Neural progenitor cell (in vitro differentiated cells): ENCODE results near the gene PGGT1B.

ENCODE experiments used
- EZH2 ChIP-seq: fragments of 200-600 bp; sonication (generic); IDR thresholded peaks from 2 replicates; pipeline ENCODE4 v1.6.1; 2017; ENCODE audit warnings: antibody characterized with exemption, mild to moderate bottlenecking, moderate library complexity
- TF ChIP-seq, protein P1 (sequence below): fragments of 200-600 bp; sonication (generic); IDR thresholded peaks from 2 replicates; pipeline ENCODE4 v1.5.1; 2017; ENCODE audit warnings: antibody characterized with exemption, mild to moderate bottlenecking

DNA sequence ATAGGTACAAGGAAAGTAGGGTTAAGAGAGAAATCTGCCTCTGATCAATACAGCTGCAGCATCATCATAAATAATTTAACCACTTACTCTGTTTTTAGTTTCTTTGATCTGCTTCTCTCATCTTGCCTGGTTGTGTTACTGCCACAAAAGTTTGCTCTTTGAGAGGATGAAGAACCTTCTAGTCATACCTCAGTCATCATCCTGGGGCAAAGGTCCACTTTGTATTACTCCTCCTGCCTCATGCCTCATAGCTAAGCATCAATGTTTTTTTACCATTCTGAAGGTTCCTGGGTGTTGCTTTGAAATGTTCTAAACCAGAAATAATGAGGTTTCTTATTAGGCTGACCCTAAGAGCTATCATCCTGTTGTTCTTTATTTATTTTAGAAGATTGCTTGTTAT lies 75.9 kb downstream of the PGGT1B start:
- TF ChIP-seq, protein P1, sequence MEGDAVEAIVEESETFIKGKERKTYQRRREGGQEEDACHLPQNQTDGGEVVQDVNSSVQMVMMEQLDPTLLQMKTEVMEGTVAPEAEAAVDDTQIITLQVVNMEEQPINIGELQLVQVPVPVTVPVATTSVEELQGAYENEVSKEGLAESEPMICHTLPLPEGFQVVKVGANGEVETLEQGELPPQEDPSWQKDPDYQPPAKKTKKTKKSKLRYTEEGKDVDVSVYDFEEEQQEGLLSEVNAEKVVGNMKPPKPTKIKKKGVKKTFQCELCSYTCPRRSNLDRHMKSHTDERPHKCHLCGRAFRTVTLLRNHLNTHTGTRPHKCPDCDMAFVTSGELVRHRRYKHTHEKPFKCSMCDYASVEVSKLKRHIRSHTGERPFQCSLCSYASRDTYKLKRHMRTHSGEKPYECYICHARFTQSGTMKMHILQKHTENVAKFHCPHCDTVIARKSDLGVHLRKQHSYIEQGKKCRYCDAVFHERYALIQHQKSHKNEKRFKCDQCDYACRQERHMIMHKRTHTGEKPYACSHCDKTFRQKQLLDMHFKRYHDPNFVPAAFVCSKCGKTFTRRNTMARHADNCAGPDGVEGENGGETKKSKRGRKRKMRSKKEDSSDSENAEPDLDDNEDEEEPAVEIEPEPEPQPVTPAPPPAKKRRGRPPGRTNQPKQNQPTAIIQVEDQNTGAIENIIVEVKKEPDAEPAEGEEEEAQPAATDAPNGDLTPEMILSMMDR, result no peak
- no peak for TF ChIP-seq EZH2
